Stimulated activated CD4-positive, alpha-beta T cell treated with anti-CD3 and anti-CD28 coated beads, Interleukin-1b, Interleukin-23, amount 100 ng/mL, for 1 hour (primary cell): Measurements from ENCODE around the gene CEP97.
"Not testable (repeated sequence)": the region's sequence is repeated elsewhere in the genome, so short reads cannot be mapped to it uniquely, and the experiment has no call there.

Experiments
- DNase-seq, 2 donors: peaks; one replicate each; pipeline ENCODE4 v3.0.0-alpha.2; 2020; ENCODE audit warnings: low read depth in 2 of 2

The CEP97 gene

DNA sequence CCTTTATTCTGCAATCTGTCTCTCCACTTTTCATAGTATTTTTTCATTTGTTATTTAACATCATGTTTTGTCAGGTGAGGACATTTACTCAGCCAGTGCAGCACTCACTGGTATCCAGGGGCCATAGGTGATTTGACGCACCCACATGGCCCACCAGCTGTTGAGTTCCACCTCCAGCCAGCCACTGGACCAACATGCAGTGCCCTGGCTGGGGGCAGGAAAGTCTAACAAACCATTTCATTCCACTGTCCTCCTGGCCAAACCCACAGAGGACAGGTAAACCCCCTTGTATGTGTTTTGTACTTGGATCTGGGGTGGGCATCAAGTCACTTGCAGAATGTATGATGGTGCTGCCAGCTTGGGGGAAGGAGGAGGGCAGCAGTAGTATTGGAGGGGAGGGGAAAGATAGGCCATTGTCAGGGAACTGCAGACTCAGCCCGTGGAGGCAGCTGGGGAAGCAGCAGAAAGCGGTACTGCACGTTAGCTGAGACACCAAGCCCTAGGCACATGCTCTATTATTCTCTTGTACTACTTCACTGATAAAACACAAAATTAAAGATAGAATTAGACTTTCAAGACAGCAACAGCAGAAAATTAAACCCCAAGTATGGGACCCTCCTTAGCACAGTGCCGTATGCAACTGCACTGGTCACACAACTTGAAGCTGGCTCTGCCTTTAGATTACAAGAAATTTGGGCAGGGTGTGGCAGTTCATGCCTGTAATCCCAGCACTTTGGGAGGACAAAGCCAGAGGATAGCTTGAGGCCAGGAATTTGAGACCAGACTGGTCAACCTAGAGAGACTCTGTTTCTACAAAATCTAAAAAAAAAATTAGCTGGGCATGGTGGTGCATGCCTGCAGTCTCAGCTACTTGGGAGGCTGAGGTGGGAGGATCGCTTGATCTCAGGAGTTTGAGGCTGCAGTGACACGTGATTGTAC is 22.4 kb upstream of the CEP97 start:
- DNase-seq, result no peak

GRCh38 chr3:101702726-101703125 is 21.7 kb upstream of the CEP97 start:
- DNase-seq, result no peak

GRCh38 chr3:101703169-101703568 is 21.2 kb upstream of the CEP97 start:
- DNase-seq, result no peak

- not testable (repeated sequence) for DNase-seq
Observed at GRCh38 chr3:101704639-101705038, 19.8 kb upstream of the CEP97 start.

- no peak for DNase-seq
Observed at GRCh38 chr3:101709126-101709525, 15.3 kb upstream of the CEP97 start.

DNA sequence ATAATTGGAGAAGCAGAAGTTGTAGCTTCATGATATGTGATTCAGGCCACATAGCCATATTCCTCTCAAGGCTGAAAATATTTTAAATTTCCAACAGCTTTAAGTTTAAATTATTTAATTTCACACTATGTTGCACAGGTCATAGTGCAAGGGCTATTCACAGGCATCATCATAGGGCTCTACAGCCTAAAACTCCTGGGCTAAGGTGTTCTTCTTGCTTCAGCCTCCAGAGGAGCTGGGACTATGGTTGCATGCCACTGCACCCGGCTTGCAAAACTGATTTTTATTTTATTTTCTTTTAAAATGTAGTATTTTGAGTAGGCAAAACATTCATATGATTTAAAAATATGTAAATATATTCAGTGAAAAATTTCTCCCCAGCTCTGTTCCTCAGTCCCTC is 6.0 kb upstream of the CEP97 start:
- DNase-seq, result no peak

DNA sequence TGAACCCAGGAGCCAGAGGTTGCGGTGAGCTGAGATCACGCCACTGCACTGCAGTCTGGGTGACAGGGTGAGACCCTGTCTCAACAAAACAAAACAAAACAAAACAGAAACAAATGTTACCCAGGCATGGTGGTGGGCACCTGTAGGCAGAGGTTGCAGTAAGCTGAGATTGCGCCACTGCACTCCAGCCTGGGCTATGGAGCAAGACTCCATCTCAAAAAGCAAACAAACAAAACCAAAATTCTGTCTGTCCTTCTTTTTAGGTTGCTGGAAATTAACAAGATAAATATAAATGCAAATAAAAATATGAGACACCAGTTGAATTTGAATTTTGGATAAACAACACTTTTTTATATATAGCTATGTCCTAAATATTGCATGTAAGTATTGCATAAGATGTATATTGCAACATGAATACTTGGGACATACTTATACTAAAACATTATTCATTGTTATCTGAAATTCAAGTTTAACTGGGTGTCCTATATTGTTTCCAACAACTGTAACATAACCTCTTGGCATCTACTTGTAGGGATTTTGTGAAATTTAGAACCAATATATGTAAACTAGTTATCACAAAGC is 4.7 kb upstream of the CEP97 start:
- no peak for DNase-seq

- DNase-seq, result no peak
Observed at GRCh38 chr3:101720851-101721840, 3.3 kb upstream of the CEP97 start.

- no peak for DNase-seq
Observed at GRCh38 chr3:101722394-101723173, 1.8 kb upstream of the CEP97 start.

DNA sequence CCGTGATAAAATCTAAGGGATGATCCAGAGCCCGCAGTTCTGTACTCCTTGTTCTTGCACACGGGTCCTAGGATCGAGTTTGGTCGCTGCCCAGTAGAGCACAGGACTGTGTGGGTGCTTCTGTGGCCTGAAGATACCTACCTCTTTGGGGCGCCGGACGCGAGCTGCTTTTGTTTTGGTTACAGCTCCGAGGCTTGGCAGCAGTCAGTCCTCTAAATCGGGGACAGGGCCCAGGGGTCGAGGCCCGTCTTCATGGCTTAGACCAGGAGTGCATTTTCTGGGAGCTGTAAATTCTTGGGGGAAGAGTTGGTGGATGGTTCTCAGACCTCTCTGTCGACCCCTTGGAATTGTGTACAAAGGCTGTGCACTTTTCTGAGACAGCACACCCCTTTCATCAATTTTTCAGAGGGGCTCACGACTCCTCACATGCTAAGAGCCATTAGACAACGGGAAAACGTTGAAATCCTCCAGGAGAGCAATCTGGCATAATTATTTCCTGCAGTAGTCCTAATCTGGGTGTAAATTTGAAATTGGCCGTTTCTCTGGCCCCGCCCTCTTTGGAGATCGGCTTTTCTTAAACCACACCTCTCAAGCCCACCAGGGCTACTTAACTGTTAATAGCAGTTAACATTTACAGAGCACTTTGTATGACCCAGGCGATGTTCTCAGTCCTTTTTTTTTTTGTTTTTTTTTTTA is 928 bp downstream of the CEP97 start:
- peak in 1 of 2 donors; percentile 5 for DNase-seq

GRCh38 chr3:101725890-101726275 is 1.5 kb downstream of the CEP97 start:
- no peak for DNase-seq

- DNase-seq, result no peak
Observed at GRCh38 chr3:101729586-101729985, 5.2 kb downstream of the CEP97 start.

DNA sequence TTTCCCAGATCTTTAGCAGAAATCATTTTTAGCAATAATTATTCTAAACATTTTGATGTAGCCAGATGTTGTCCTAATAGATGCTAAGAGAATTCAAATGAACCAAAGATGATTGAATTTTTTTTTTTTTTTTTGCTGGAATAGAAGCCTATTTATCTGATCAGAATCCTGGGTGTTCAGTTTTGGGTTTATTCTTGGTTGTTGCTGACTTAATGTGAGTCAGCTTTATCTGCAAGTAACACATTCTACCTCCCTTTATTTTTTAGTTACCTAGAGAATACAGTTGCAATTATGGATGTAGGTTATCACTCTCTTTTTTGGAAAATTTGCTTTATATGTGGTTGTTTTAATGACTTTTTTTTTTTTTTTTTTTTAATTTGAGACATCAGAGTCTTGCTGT is 6.4 kb downstream of the CEP97 start:
- DNase-seq, result no peak

- DNase-seq, result no peak
Observed at GRCh38 chr3:101732240-101732641, 7.8 kb downstream of the CEP97 start.

DNA sequence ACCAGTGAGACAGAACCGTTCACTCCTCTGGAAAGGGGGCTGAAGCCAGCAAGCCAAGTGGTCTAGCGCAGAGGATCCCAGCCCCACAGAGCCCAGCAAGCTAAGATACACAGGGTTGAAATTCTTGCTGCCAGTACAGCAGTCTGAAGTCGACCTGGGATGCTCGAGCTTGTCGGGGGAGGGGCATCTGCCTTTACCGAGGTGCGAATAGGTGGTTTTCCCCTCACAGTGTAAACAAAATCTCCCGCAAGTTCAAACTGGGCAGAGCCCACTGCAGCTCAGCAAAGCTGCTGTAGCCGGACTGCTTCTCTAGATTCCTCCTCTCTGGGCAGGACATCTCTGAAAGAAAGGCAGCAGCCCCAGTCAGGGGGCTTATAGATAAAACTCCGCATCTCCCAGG is 11.4 kb downstream of the CEP97 start:
- no peak for DNase-seq

GRCh38 chr3:101741914-101742313 is 17.5 kb downstream of the CEP97 start:
- not testable (repeated sequence) for DNase-seq

DNA sequence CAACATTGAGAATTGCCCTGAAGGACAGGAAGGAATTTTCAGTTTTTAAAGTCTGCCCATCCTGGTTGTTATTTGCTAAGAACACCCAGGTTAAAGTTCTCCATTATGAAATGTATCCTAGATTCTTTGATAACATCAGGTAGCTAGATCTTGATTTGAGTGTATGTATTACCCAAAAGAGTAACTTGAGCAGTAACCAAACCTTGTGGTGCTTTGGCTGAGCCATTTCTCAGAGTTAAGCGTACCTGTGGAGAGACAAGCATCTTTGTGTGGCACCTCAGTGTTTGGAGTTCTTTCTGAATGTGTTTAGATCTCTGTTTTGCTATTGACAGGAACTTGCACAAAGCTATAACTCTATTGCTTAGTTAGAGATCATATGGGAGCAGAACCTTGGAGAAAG is 20.4 kb downstream of the CEP97 start:
- no peak for DNase-seq

DNA sequence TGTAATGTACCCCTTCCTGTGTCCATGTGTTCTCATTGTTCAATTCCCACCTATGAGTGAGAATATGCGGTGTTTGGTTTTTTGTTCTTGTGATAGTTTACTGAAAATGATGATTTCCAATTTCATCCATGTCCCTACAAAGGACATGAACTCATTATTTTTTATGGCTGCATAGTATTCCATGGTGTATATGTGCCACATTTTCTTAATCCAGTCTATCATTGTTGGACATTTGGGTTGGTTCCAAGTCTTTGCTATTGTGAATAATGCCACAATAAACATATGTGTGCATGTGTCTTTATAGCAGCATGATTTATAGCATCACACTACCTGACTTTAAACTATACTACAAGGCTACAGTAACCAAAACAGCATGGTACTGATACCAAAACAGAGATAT is 21.5 kb downstream of the CEP97 start:
- not testable (repeated sequence) for DNase-seq

DNA sequence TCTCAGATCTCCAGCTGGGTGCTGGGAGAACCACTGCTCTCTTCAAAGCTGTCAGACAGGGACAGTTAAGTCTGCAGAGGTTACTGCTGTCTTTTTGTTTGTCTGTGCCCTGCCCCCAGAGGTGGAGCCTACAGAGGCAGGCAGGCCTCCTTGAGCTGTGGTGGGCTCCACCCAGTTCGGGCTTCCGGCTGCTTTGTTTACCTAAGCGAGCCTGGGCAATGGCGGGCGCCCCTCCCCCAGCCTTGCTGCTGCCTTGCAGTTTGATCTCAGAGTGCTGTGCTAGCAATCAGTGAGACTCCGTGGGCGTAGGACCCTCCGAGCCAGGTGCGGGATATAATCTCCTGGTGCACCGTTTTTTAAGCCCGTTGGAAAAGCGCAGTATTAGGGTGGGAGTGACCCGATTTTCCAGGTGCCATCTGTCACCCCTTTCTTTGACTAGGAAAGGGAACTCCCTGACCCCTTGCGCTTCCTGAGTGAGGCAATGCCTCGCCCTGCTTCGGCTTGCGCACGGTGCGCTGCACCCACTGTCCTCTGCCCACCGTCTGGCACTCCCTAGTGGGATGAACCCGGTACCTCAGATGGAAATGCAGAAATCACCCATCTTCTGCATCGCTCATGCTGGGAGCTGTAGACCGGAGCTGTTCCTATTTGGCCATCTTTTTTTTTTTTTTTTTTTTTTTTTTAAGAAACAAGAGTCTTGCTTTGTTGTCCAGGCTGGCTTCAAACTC is 29.1 kb downstream of the CEP97 start:
- not testable (repeated sequence) for DNase-seq

DNA sequence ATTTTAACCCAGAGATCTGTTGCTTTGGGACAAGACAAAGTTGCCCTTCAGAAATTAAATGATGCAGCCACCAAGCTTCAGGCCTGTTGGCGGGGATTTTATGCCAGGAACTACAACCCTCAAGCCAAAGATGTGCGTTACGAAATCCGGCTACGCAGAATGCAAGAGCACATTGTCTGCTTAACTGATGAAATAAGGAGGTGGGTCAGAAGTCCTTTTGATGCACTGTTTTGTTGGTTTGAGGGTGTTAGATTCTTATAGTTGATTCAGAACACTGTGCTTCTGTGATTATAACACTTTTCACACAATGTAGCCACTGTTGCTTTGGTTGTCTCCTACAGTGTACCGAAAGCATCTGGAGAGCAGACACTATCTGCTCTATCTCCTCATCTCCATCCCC is 33.8 kb downstream of the CEP97 start:
- DNase-seq, result no peak
